Measurements from ENCODE around the gene LCLAT1. TPM values are rescaled to one million over a fixed set of nuclear protein-coding genes. Genes with fewer than 3 reads are reported as not detected.

Gene LCLAT1
- 11.0 and 13.0 TPM in 2 replicates for total RNA-seq

DNA sequence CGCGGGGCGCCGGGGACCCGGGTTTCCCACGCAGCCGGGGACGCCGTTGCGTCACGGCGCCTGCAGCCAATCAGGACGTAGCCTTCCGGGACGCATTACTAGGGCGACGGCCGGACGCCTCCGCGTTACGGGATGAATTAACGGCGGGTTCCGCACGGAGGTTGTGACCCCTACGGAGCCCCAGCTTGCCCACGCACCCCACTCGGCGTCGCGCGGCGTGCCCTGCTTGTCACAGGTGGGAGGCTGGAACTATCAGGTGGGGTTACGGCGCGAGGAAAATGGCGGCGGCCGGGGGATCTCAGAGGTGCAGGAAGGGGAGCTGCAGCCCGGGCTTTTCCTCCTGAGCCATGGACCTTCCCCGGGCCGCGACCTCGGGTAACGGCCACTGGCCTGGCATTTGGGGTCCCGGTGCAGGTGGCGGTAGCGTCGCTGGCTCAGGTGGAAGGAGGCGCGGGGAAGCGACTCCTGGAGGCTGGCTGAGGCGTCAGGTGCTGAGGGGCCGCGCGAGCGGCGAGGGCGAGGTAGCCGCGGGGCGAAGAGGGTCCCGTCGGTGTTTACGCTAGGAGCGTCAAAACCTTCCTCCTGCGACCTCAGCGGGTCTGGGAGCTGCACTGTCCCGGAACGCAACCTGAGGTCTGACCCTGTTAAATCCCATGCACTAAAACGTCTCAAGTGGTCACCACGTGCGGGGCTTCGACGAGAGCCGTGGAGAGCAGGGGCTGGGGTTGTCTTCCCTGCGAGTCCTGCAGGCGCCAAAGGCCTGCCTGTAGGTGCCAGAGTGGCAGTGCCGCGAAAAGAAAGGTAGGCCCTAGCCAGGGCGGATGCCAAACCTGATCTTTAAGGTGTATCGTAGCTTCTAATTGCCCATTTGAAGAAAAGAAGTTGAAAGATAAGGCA is at the start of gene LCLAT1:
TSS of gene LCLAT1 (plus strand) at position 98 of the 897 bp plus-strand sequence. CDS start 78,345 bp downstream, outside the sequence.

Other genes starting within 250 kb of the LCLAT1 start
- gene LBH, start 215.7 kb upstream of the LCLAT1 start, total RNA-seq = 26.3 and 30.9 TPM in 2 replicates